PFSK-1 (cell line): ENCODE results near the gene PAWR.

Source experiments
- FOXP2 ChIP-seq: optimal IDR thresholded peaks from 2 replicates; pipeline ENCODE3; 2011; ENCODE audit warnings: borderline replicate concordance, control low read depth, inconsistent platforms; ENCODE audit not compliant: insufficient read depth; ENCODE audit errors: extremely low read length, extremely low read depth
- POLR2AphosphoS5 ChIP-seq: IDR thresholded peaks from 2 replicates; pipeline ENCODE4 v1.6.1; 2012; ENCODE audit warnings: low read depth, mild to moderate bottlenecking, control low read depth, low read length, moderate library complexity
- SIN3A ChIP-seq: IDR thresholded peaks from 2 replicates; pipeline ENCODE4 v1.6.1; 2012; ENCODE audit warnings: mild to moderate bottlenecking, low read length, moderate library complexity, borderline replicate concordance; ENCODE audit not compliant: insufficient read depth
- TAF1 ChIP-seq: IDR thresholded peaks from 2 replicates; pipeline ENCODE4 v1.6.1; 2012; ENCODE audit warnings: low read length, control low read depth, borderline replicate concordance; ENCODE audit not compliant: insufficient read depth
- TF ChIP-seq, protein P1 (sequence below), 2 experiments: IDR thresholded peaks; 2 replicates each; pipeline versions ENCODE4 v1.6.1 to v1.8.0; 2011 to 2012; ENCODE audit warnings: low read depth in 2 of 2, low read length in 2 of 2, control low read depth in 1 of 2, inconsistent platforms in 1 of 2, mild to moderate bottlenecking in 1 of 2, moderate library complexity in 1 of 2; ENCODE audit not compliant: insufficient read depth in 1 of 2

The PAWR gene

DNA sequence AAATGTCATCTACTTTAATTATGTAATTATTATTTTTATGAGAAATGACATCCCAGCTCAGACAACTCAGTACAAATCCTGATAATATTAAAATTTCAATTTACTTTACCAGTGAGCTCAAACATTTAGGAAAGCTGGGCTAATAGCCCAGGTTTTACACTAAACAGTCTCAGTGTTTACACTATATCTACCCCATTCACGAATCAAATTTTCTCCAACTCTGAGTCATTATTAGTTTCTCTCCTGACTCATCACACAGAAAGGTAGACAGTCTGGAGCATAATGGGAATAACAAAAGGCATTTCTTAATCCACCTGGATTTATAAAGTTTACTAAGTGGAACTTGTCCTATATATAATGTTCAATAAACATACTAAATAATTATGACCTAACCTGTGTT lies 5.7 kb downstream of the PAWR start:
- TF ChIP-seq POLR2AphosphoS5, result no peak
- TF ChIP-seq TAF1, result no peak
- TF ChIP-seq, protein P1, sequence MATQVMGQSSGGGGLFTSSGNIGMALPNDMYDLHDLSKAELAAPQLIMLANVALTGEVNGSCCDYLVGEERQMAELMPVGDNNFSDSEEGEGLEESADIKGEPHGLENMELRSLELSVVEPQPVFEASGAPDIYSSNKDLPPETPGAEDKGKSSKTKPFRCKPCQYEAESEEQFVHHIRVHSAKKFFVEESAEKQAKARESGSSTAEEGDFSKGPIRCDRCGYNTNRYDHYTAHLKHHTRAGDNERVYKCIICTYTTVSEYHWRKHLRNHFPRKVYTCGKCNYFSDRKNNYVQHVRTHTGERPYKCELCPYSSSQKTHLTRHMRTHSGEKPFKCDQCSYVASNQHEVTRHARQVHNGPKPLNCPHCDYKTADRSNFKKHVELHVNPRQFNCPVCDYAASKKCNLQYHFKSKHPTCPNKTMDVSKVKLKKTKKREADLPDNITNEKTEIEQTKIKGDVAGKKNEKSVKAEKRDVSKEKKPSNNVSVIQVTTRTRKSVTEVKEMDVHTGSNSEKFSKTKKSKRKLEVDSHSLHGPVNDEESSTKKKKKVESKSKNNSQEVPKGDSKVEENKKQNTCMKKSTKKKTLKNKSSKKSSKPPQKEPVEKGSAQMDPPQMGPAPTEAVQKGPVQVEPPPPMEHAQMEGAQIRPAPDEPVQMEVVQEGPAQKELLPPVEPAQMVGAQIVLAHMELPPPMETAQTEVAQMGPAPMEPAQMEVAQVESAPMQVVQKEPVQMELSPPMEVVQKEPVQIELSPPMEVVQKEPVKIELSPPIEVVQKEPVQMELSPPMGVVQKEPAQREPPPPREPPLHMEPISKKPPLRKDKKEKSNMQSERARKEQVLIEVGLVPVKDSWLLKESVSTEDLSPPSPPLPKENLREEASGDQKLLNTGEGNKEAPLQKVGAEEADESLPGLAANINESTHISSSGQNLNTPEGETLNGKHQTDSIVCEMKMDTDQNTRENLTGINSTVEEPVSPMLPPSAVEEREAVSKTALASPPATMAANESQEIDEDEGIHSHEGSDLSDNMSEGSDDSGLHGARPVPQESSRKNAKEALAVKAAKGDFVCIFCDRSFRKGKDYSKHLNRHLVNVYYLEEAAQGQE (IDR thresholded peaks at IDR 0.05; ENCODE audit: insufficient read depth in 1 of 2, low read depth in 2 of 2, low read length in 2 of 2), result no peak
- TF ChIP-seq FOXP2, result no peak
- no peak for TF ChIP-seq SIN3A

- TF ChIP-seq POLR2AphosphoS5 (no peak), TAF1 (no peak), SIN3A (no peak), FOXP2 (no peak)
- TF ChIP-seq, protein P1 (IDR thresholded peaks at IDR 0.05; ENCODE audit: insufficient read depth in 1 of 2, low read depth in 2 of 2, low read length in 2 of 2), result no peak
These were observed 8.2 kb downstream of the PAWR start for GRCh38 chr12:79682593-79682992.

- TF ChIP-seq POLR2AphosphoS5 (no peak), FOXP2 (no peak)
These were observed 9.7 kb downstream of the PAWR start for GRCh38 chr12:79681008-79681590.

DNA sequence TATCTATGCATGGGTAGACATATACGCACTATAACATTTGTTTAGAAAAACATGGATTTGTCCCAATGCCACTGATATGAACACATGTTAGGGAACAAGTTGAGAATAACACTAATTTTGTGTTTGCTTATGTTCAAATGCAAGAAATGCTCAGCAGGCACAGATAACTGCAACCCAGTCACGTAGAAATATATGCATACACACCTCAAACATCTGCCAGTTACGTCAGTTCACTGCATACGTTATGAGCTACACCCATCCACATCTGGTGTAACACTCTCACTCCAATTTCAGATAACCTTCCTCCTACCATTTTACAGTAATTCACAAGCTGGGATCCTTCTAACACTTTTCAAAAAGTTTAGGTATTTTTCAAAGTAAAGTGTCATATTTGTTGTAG lies 10.7 kb downstream of the PAWR start:
- no peak for TF ChIP-seq FOXP2
- no peak for TF ChIP-seq SIN3A

GRCh38 chr12:79678306-79678705 lies 12.5 kb downstream of the PAWR start:
- TF ChIP-seq FOXP2 (no peak), SIN3A (no peak), POLR2AphosphoS5 (no peak), TAF1 (no peak)
- TF ChIP-seq, protein P1 (IDR thresholded peaks at IDR 0.05; ENCODE audit: insufficient read depth in 1 of 2, low read depth in 2 of 2, low read length in 2 of 2), result no peak

GRCh38 chr12:79677672-79678071 lies 13.1 kb downstream of the PAWR start:
- TF ChIP-seq TAF1 (no peak), POLR2AphosphoS5 (no peak), FOXP2 (no peak), SIN3A (no peak)
- TF ChIP-seq, protein P1 (IDR thresholded peaks at IDR 0.05; ENCODE audit: insufficient read depth in 1 of 2, low read depth in 2 of 2, low read length in 2 of 2), result no peak
